Stromal cell of bone marrow (primary cell): ENCODE measurements around the gene ACAN.
A peak's percentile ranks its signal among the peaks of the same experiment; 100 is the strongest.

Experiments used
- DNase-seq: peaks from one replicate; pipeline ENCODE4 v3.0.0-alpha.2; 2012; ENCODE audit warnings: low read depth

ACAN gene

DNA sequence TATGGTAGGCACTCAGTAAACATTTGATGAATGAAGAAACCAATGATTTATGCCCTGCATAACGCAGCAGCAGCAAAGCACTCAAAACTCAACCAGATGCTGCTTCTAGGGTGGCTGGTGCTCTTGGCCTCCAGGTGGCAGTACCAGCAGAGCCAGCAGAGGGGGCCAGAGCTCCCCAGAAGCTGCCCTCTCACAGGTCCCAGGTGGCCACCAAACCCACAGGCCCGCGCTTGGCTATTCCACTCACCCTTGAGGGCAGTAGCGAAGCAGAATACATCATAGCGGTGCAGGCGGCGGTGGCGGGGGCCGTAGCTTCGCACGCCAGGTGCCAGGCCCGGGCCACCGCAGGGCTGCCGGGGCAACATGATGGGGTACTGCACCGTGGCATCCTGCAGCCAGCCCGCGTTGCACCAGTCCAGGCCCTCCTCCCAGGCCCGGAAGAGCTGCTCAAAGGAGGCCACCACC, 75.5 kb downstream of the ACAN start:
- no peak for DNase-seq

DNA sequence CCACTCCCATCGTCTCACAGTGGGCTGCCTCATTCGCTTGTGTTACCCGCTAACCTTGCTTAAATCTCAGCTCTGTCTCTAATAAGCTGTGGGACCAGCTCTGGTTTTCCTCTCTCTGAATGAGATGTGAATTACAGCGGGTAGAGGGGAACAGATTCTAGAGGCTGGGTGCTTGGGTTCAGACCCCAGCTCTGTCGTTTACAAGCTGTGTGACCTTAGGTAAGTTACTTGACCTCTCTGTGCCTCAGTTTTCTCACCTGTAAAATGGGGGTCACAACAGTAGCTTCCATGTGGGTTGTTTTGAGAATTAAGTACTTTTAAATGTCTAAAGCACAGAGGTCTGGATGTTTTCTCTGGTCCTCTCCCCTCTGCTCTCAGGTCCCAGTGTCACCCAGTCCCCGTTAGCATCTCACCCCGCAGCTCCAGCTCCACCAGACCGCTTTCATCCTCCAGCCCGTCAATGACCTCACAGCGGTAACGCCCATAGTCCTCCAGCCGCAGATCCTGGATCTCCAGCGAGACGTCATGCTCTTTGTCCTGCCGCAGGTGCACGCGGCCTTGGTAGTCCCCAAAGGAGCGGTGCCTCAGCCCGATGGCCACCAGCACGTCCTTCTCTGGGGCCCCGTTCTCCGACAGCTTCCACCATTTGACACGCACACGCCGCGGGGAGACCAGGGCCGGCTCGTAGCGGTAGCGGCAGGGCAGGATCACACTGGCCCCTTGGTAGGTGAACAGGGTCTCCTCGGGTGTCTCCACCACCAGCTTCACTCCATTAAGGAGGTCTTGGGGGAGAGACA, 77.9 kb downstream of the ACAN start:
- DNase-seq = no peak

DNA sequence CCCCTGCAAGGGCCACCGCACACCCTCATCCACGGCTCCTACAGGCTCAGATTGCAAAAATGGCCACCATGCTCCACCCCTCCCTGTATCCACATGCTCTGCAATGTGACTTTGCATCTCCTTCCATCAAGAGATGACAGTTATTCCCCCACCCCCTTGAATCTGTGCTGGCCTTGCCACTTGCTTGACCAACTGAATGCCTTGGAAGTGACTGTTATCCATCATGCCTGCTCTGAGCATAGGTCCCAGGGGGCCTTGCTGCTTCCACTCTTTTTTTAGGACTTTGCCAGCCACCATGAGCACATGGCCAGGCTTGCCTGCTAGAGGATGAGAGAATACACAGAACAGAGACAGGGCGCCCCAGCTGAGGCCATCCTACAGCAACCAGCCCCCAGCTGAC, 78.5 kb downstream of the ACAN start:
- DNase-seq = peak; percentile 77

DNA sequence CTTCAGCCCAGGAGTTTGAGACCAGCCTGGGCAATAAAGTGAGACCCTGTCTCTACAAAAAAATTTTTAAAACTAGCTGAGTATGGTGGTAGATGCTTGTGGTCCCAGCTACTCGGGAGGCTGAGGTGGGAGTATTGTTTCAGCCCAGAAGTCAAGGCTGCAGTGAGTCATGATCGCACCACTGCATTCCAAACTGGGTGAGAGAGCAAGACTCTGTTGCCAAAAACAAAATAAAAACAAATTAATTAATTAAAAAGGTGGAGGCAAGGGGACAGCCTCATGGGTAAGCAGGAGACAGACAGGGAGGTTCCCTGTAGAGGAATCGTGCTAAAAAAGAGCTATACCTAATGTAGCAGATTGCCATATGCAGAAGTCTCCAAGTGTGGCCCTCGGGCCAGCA, 79.5 kb downstream of the ACAN start:
- DNase-seq = no peak

DNA sequence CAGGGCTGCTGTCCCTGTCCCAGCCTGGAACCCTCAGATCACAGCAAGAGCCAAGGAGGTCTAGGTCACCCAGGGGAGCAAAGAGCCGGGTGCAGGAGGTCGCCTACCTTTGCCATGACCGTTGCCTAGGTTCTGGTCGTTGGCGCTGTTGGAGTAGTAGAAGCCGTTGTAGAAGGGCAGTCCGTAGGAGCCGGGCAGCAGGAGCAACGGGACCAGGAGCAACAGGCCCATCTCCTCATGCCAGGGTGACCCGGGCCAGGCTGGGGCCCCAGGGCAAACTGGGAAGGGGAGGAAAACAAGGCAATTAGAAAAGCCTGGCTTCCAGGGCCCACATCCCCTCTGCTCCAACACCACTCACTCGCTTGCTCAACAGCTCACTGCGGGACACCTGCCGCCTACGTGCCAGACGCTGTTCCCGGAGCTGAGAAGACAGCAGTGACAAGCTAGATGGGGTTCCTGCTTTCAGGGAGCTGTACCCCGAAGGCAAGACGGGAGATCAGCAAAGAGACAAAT, 83.9 kb downstream of the ACAN start:
- no peak for DNase-seq

DNA sequence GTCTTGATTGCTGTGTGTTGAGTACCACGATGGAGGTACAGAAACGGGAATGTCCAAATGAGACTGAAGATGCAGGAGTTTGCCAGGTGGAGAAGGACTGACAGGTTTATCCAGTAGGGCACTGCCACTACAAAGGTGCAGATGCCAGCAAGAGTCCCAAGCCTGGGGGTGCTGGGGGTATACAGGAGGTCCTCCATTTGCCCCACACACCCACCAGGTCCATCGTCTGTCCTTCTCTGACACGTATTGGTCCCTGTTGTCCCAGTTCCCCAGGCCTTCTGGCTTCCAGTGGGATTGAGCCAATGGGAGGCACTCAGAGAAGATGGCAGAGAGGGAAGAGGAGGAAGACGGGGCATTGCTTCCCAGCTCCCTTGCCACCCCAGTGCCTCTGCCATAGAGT, 85.5 kb downstream of the ACAN start:
- DNase-seq = no peak

DNA sequence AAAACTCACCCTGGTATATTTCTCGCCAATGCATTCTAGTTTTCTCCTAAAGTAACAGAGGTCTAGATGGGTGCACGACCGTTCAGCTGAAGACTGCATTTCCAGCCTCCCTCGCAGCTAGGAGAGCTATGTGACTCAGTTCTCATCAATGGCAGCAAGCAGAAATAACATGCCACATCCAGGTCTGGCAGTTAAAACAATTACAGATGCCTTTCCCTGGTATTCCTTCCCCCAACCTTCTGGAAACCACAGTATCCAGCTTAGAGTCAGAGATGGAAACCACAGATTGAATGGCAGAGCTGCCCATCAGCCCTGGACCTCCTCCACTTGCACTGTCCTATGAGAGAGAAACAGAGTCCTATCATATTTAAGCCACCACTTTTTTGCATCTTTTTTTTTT, 87.3 kb downstream of the ACAN start:
- peak; percentile 26 for DNase-seq

DNA sequence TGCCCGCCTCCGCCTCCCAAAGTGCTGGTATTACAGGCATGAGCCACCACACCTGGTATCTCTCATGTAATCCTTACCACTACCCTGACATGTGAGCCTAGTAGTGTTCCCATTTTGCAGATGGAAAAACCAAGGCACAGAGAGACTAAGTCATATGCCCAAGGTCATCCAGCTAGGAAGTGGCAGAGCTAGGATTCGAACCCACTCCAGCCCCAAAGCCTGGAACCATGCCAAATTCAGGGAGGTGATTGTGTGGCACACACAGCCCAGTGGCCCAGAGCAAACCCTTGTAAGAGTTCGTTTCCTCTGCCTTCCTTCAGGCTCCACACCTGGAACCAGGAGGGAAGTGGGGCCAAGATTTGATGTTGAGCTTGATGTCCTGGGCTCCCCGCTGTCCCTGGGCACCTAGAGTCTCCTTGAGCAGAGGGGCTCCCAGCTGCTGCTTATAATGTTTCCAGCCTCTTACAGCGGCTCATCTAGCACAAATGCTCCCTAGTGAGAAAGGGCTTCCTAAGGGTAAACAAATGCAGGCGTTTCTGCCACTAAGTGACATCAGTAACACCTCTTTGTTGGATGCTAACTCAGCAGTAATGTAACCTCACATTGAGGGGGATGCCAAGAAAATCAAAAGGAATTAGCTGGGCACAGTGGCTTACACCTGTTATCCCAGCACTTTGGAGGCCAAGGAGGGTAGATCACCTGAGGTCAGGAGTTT, 88.5 kb downstream of the ACAN start:
- DNase-seq = no peak

DNA sequence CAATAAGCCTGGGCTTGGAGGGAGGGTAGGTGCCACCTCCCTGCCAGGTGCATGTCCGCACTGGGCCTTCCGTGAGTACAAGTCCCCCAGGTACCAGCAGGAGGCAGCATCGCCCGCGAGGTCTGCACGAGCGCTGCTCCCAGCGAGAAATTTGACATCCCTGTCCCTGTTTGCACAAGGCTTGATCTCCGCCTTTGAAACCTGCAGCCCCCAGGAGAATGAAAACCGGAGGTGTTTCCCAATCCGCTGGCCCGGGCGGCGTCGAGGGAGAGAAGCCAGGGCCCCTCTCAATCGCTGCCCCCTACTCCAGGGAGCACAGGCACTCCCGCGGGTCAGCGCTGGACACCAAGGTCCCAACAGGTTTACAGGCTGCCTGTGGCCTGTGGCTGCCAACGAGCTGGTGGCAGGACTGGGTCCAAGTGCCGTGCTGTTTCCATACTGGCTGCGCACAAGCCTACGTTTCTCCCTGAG, 91.1 kb downstream of the ACAN start:
- DNase-seq = no peak

DNA sequence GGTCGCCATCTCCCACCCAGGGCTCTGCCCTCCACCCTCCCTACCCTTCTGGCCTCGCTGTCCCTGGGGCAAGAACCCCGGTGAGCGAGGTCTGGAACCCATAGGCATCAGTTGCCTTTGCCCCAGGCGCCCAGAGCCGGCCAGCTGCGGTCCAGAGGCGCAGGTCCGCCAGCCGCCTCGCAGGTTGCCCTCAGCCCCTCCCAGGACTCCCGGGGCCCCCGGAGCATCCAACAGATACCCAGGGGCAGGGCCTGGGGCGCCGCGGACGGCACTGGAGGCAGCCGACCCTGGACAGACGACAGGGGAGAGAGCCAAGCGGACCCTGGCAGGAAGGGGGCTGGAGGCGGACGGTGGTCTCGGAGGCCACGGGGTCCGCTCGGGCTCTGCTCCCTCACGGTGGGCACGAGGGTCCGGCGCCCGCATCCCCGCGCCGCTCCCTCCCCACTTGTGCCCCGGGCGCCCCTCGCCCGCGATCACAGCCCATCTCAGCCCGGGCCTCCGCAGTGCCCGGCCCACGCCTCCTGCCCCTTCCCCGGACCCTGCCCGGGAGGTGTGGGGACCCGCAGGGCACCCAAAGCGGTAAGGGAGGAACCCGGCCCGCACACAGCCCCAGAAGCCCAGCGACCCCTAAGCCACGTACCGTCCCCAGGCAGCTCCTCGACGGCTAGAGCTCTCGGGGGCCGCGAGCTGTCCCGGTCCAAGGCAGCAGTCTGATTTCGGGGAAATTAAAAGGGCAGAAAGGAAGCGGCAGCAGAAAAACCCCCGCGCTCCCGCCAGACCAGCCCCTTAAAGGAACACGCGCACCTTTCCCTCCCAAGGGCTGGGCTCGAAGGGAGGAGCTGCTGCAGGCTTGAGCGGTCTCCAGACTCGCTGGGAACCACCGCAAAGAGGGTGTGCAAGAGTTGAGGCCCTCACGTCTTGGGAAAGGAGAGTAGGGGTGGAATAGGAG, 91.9 kb downstream of the ACAN start, which contains the start of gene HAPLN3:
Gene HAPLN3, minus strand, starts transcription at position 726 of the 949 bp plus-strand sequence. CDS start 8,246 bp downstream, outside the sequence.
- DNase-seq = no peak

DNA sequence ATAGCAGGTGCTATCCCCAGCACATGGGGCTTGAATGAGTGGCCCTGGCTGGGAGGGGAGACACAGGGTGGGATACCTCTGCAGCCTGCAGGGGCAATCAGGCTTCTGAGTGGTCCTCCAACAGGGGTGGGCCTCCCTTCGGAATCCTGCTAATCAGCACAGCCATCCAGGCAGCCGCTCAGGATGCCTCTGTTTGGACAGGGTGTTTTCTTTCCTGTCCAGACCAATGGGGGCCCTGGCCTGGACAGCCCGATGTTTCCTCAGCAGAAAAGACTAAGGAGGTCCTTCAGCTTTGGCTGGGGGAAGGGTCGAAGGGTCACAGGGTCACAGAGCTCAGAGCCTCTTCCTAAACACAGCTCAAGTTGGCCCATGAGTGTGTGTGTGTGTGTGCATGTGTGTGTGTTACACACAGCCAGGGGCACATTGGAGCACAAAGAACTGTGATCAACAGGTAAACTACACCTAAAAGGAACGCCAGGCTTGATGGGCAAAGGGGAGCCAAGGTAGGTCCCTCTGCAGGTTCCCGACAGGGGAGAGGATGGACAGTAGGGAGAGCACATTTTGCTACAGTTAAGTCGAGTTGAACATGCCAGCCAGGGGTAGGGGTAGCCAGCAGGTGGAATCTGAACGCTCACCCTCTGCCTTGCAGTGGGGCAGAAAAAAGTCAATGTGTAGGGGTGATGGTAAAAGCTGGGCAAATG, 93.2 kb downstream of the ACAN start:
- DNase-seq = no peak

DNA sequence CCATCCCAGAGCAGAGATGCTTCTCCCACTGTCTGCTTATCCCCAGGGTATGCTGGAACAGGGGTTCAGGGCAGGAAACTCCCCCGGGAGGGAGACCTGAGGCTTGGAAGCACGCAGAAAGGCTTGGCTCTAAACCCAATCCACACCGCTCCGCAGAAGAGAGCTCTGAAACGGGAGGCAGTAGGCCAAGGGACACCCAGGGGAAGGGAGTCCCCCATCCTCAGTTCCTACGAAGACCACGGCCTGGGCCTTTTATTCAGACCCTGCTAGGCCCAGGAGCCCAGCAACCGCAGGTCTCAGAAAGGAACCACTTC, 93.9 kb downstream of the ACAN start:
- no peak for DNase-seq

DNA sequence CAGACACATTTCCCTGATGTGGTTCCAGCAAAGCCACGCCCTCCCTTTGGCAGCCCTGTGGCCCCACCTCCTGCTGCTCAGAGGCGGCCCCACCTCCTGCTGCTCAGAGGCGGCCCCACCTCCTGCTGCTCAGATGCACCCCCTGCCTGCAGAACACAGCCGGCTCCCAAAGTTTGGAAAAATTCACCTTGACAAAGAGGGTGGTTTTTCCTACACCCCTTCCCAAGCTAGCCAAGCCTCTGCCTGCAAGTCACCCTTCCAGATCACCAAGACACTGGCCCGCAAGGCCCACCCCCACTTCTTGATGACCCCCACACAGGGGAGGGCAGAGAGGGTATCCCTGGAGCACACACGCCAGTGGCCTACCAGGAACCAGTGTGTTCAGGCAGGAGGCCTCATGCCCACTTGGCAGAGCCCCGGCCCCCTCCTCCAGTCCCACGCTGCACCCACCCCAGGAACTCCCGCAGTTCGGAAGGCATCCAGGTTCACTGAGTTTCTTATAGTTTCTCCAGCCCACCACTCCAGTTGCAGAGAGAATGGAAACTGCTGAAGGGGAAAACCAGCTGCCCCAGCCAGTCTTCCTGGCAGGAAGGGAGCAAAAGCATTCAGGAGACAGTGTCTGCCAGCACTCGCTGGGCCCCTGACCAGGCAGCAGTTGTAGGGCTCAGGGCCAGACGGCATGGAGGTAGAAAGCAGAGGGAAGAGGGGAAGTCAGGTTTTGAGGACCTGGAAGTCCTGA, 94.4 kb downstream of the ACAN start:
- DNase-seq = peak; percentile 79

DNA sequence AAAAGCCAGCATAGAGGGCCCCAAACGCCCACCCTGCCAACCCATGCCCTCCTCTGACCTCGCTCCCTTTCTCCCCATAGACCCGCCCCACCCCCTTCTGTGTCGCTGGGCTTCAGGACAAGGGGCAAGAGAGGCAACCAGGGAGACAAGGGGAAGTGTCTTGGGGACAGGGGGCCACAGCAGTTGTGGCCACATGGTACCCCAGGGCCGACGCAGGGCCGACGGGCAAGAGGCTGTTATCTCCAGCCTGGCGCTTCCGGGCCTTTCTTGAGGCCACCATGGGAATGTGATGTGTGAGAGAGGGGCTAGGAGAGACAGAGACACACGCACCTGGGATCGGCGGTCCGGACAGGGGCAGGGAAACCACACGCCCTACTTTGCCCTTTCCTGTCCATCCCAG, 95.5 kb downstream of the ACAN start:
- DNase-seq = no peak

DNA sequence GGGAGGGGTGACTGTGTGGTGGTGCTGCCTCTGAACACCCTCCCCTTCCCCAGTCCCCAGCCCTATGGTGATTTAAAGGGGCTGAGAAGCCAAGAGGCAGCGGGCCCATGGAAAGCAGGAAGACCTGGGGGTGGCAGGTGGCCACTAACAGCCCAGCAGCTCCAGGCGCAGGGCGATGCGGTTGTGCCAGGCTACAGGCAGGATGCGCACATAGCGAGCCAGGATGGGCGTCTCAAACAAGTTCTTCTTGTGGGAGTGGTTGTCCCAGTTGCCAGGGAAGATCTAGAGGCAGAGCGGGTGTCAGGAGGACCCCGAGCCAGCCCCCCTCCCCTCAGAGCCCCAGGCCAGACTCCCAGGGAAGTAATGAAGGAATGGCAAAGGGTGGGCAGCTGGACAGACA, 96.0 kb downstream of the ACAN start:
- DNase-seq = no peak

DNA sequence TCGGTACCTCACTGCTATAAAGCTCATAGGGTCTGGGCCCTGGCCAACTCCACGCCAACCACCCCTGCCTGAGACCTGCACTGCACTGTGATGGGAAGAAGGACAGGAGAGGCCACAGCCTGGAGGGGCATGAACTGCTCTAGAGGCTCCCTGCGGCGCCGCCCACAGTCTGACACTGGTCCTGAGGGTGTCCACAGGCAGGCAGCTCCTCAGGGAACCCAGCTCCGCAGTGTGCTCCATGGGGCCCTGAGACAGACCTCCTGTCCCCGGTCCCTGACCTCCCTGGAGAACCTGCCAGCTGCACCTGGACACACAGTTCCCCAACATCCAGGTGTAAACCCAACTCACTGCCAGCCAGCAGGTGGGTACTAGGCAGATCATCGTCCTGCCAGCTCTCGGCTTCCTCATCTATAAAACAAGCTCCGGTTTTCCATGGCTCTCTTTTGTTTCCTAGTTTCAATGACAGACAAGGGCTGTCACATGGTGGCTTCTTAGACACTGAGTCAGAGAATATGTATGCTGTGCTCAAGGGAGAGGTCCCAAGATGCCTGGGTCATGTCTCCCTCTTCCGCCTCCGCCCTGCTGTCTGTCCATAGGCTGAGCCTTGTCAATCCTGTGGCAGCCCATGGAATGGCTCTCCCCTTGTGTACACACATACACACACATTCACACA, 97.2 kb downstream of the ACAN start:
- DNase-seq = peak; percentile 34

DNA sequence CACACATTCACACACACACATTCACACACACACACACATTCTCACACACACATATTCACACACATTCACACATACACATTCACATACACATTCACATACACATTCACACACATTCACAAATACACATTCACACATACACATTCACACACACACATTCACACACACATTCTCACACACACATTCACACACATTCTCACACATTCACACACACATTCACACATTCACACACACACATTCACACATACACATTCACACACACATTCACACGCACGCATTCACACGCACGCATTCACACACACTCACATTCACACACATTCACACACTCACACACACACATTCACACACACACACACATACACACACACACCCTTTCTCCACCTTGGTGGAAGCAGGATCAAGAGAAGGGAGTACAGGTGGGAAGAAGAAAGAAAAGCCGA, 97.8 kb downstream of the ACAN start:
- no peak for DNase-seq

DNA sequence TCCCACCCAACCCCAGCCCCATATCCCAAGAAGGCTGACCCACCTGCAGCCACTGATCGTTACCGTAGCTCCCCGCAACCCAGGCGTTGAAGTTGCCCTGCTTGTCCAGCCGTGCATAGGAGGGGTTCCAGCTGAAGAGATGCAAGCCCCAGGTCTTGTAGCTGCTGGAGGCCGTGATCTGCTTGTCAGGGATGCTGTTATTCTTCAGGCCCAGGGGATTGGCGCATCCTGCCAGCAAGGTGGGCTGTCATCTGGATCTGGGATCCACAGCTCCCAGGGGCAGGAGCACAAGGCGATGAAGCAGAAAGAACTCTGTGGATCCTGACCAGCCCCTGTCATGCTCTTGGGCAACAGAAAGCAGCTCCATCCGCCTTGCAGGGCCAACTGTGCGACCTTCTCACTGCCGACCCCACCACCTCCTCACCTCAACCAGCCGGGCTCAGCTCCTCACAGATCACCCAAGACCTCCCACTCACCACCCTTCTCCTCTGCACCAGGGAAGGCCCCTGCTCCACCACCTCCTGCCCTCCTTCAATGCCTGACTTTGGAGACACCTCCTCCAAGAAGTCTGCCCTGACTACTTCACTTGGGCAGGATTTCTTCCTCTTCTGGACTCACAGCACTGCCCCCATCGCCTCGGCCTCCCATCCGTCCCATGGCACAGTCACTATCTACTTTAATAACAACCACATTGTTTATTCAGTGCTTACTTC, 98.4 kb downstream of the ACAN start:
- no peak for DNase-seq

DNA sequence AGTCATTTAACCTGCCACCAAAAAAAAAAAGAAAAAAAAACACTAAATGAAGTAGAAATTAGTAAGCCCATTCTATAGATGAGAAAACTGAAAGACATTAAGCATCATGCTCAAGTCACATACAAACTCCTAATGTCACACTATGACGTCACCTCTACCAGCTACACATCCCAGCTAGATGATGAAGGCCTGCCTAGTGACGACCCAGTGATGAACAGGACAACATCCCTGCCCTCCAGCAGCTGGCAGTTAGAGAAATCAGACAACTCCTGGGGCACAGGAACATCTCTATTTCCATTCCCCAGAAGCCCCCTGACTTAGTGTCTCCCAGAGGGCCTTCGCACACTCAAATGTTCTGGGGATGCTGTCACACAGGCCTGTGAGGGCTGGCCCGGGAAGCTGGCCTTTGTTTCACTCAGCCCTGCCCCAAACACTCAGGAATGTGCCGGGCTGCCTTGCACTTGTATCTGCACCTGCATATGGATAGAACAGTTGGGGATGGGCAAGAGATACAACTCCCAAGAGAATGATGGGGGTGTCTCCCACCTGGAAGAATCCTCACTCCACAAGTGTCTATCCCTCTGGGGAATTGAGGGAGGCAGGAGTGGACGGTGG, 99.1 kb downstream of the ACAN start:
- no peak for DNase-seq
